GM23248 (cell line): Measurements from ENCODE around the gene COL10A1.

Source experiments
- EZH2 ChIP-seq: fragments of 200-600 bp; sonication (generic); IDR thresholded peaks from 2 replicates; pipeline ENCODE4 v1.6.1; 2018; ENCODE audit warnings: antibody characterized with exemption, mild to moderate bottlenecking; ENCODE audit not compliant: insufficient read depth, poor library complexity, severe bottlenecking
- EZH2phosphoT487 ChIP-seq: fragments of 200-600 bp; sonication (generic); IDR thresholded peaks from 2 replicates; pipeline ENCODE4 v1.6.1; 2018; ENCODE audit warnings: antibody characterized with exemption, moderate library complexity, mild to moderate bottlenecking, low read depth; ENCODE audit not compliant: insufficient read depth

- TF ChIP-seq EZH2, result no peak
- no peak for TF ChIP-seq EZH2phosphoT487
Measured at GRCh38 chr6:116087437-116088027, 38.4 kb downstream of the COL10A1 start.
